ENCODE data around the gene DNAJA1.
"Not testable (repeated sequence)": the region's sequence is repeated elsewhere in the genome, so short reads cannot be mapped to it uniquely, and the experiment has no call there.

The DNAJA1 gene

GRCh38 chr9:33082538-33083326 lies 57.7 kb downstream of the DNAJA1 start:
- H3K36me3 ChIP-seq (ENCODE audit: control insufficient read depth, insufficient read depth, low read length), result no peaks in the 10 kb centered on the region
- no peak overlapping the region for H3K9ac ChIP-seq (ENCODE audit: low read length)
- no peak overlapping the region for H3K4me3 ChIP-seq (ENCODE audit: low read depth, low read length)
- no peaks in the 10 kb centered on the region for H3K27me3 ChIP-seq (ENCODE audit: control insufficient read depth, insufficient read depth, low read length)
- 0 out of 2 replicates have a peak, but pooled peaks cover 3% of the 10 kb centered on the region for H3K4me1 ChIP-seq (ENCODE audit: control insufficient read depth, insufficient read depth, low read length)
- H3K9me3 ChIP-seq (ENCODE audit: control insufficient read depth, insufficient read depth, low read depth, low read length), result peaks cover 5% of the 10 kb centered on the region; the same call in 1 of the 2 replicates
- H3K27ac ChIP-seq (ENCODE audit: low read depth, low read length), result no peak overlapping the region

- not testable (repeated sequence) for H3K4me3 ChIP-seq (ENCODE audit: low read depth, low read length); H3K36me3 ChIP-seq (ENCODE audit: control insufficient read depth, insufficient read depth, low read length); H3K9ac ChIP-seq (ENCODE audit: low read length); H3K27me3 ChIP-seq (ENCODE audit: control insufficient read depth, insufficient read depth, low read length); H3K4me1 ChIP-seq (ENCODE audit: control insufficient read depth, insufficient read depth, low read length); H3K9me3 ChIP-seq (ENCODE audit: control insufficient read depth, insufficient read depth, low read depth, low read length); H3K27ac ChIP-seq (ENCODE audit: low read depth, low read length)
Measured at GRCh38 chr9:33085672-33086071, 60.6 kb downstream of the DNAJA1 start.
